WTC11 (cell line): ENCODE data around the gene COMMD10. TPM values are rescaled to one million over a fixed set of nuclear protein-coding genes. Genes with fewer than 3 reads are reported as not detected.

Source experiments
- ATAC-seq: fragments of 200-7000 bp; cut with Tn5 transposase; 2 replicates; pipeline ENCODE4 v1.10.0; 2021; ENCODE audit warnings: mild to moderate bottlenecking, moderate library complexity
- CTCF ChIA-PET: fragments of 300-600 bp; sonication (Branson Sonifier 250); formaldehyde crosslinking; loops from one replicate; lab custom pipeline; 2021; ENCODE audit warnings: antibody characterized with exemption; lab: Charles Lee
- POLR2A ChIA-PET: fragments of 350-600 bp; sonication (Branson Sonifier 250); formaldehyde crosslinking; loops from one replicate; lab custom pipeline; 2021; ENCODE audit warnings: antibody characterized with exemption; lab: Charles Lee
- DNase-seq: peaks from one replicate; pipeline ENCODE4 v3.0.0; 2021; ENCODE audit warnings: low spot score
- H3K27ac Mint-ChIP-seq: 2 replicates; pipeline ENCODE4 v1.8.0; 2021; ENCODE audit warnings: mixed read lengths
- H3K27me3 Mint-ChIP-seq: 2 replicates; pipeline ENCODE4 v1.8.0; 2021; ENCODE audit warnings: low read depth, mild to moderate bottlenecking, moderate library complexity, mixed read lengths
- H3K36me3 Mint-ChIP-seq: 2 replicates; pipeline ENCODE4 v1.8.0; 2021; ENCODE audit warnings: mixed read lengths
- H3K4me1 Mint-ChIP-seq: 2 replicates; pipeline ENCODE4 v1.8.0; 2022; ENCODE audit warnings: mixed read lengths
- H3K4me3 Mint-ChIP-seq: 2 replicates; pipeline ENCODE4 v1.8.0; 2021; ENCODE audit warnings: mild to moderate bottlenecking, moderate library complexity, mixed read lengths
- H3K9me3 Mint-ChIP-seq: 2 replicates; pipeline ENCODE4 v1.8.0; 2021; ENCODE audit warnings: mixed read lengths
- AFF4 ChIP-seq: sonication (generic); formaldehyde crosslinking; IDR thresholded peaks from 2 replicates; pipeline ENCODE4 v1.8.1; 2023; ENCODE audit warnings: mild to moderate bottlenecking, missing genetic modification reagents, borderline replicate concordance
- CTCF ChIP-seq: fragments of 200-600 bp; IDR thresholded peaks from 2 replicates; pipeline ENCODE4 v1.8.0; 2022; ENCODE audit warnings: antibody characterized with exemption
- GABPB1 ChIP-seq: sonication (generic); formaldehyde crosslinking; IDR thresholded peaks from 2 replicates; pipeline ENCODE4 v1.8.1; 2023; ENCODE audit warnings: mild to moderate bottlenecking, missing genetic modification reagents
- GTF2I ChIP-seq: fragments of 250-450 bp; sonication (Bioruptor Pico); conservative IDR thresholded peaks from 2 replicates; pipeline ENCODE4 v1.4.0; 2021; ENCODE audit warnings: mild to moderate bottlenecking
- HMGXB4 ChIP-seq: sonication (generic); formaldehyde crosslinking; IDR thresholded peaks from 2 replicates; pipeline ENCODE4 v1.8.1; 2023; ENCODE audit warnings: mild to moderate bottlenecking, moderate library complexity, missing genetic modification reagents
- OVOL2 ChIP-seq: fragments of 250-450 bp; sonication (Bioruptor Pico); IDR thresholded peaks from 2 replicates; pipeline ENCODE4 v1.9.0; 2021; ENCODE audit warnings: mild to moderate bottlenecking, borderline replicate concordance
- USF1 ChIP-seq: sonication (generic); formaldehyde crosslinking; IDR thresholded peaks from 2 replicates; pipeline ENCODE4 v1.8.0; 2022; ENCODE audit warnings: mild to moderate bottlenecking, missing genetic modification reagents
- ZNF425 ChIP-seq: fragments of 250-450 bp; sonication (Bioruptor Pico); conservative IDR thresholded peaks from 2 replicates; pipeline ENCODE4 v1.9.0; 2021; ENCODE audit warnings: mild to moderate bottlenecking
- total RNA-seq: library from RNA; stranded (reverse); gene quantifications from 3 replicates; pipeline ENCODE4 v1.2.3, GENCODE V29; 2021

The COMMD10 gene
- total RNA-seq, 1 experiment from 2014 or later = 34.5 TPM

GRCh38 chr5:116340799-116341198 is 256.0 kb downstream of the COMMD10 start:
- peaks cover 10% of the 10 kb centered on the region for H3K36me3 Mint-ChIP-seq
- TF ChIP-seq AFF4 = no peak
- no peak for TF ChIP-seq GTF2I (CRISPR knock-in tag)
- TF ChIP-seq HMGXB4 (CRISPR knock-in tag) = no peak
- TF ChIP-seq USF1 = no peak
- TF ChIP-seq OVOL2 (CRISPR knock-in tag) = no peak
- TF ChIP-seq CTCF = no peak
- TF ChIP-seq GABPB1 (CRISPR knock-in tag) = no peak
- TF ChIP-seq ZNF425 (CRISPR knock-in tag) = no peak
- TF ChIP-seq, all 79 proteins: peak for 0
- Mint-ChIP-seq H3K4me3 (no peak overlapping the region), H3K27ac (no peak overlapping the region), H3K4me1 (peaks cover 15% of the 10 kb centered on the region), H3K9me3 (peaks cover 23% of the 10 kb centered on the region), H3K27me3 (no peaks in the 10 kb centered on the region)
- ATAC-seq = no peak
- ChIA-PET POLR2A (no interaction called here), CTCF (no interaction called here)
- no peak for DNase-seq

Other genes starting within 250 kb of the COMMD10 start
- gene ATG12, start 243.5 kb upstream of the COMMD10 start, total RNA-seq = 38.3 to 40.1 TPM (median 39.9 TPM) in 3 replicates
- gene AP3S1, start 243.1 kb upstream of the COMMD10 start, total RNA-seq = 60.8 to 78.5 TPM (median 71.2 TPM) in 3 replicates
- 0.13 to 0.32 TPM (median 0.27 TPM) in 3 replicates for gene LVRN, start 122.5 kb upstream of the COMMD10 start, total RNA-seq
- not detected in 3 replicates for gene ARL14EPL, start 52.6 kb upstream of the COMMD10 start, total RNA-seq